GM18511 (cell line): ENCODE measurements around the gene ASB13.

Experiments used
- ATAC-seq: cut with Tn5 transposase; IDR thresholded peaks from one replicate; pipeline ENCODE4 v1.9.1; 2021; ENCODE audit warnings: mild to moderate bottlenecking, moderate library complexity; ENCODE audit not compliant: unreplicated experiment

The ASB13 gene

DNA sequence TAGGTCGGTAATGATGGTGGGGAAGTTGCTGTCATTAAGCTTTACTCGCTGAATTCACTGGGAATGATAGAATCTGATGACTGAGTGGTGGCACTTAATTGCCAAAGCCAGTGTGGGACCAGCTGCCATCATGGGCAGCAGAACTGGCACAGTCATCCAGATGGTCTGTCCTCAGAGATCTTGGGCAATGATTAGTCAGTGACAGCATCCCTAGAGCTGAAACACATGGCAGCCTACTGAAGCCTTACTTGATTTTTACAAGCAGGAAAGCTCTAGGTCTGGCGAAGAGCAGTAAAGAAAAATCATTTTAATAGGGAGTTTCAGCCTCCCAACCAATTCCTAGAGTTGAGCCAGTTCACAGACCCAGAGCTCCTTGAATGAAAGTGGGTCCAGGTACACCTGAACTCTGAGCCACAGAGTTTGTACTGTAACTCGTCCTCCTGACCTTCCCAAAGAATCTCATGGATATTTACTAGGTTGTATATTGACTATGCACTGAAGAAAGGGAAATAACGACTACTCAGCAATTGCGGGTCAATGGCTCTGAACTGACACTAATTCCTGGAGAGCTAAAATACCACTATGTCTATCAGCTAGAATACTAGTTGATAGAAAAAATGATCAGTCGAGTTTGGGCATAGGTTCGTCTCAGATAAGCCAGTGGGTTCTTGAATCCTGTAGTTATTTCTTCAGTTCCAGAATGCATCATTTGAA lies 4.4 kb upstream of the ASB13 start:
- ATAC-seq: no peak

DNA sequence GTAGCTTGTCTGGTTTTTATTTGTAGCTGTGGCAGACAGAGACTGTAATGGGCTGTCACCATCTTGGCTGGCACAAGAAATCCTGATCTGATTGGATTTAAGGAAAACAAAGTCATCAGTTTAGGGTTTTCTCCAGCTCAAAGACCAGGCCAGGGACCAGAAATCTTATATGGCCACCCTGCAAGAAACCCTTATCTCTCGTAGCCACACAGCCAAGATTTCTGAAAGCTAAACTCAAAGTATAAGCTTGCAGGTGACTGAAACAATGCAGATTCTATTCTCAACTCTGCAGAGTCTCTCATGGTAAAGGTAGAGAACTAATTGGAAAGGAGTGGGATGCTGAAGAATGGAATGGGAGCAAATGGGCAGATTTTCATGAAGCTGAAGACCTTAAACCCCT lies 3.2 kb upstream of the ASB13 start:
- ATAC-seq: no peak

DNA sequence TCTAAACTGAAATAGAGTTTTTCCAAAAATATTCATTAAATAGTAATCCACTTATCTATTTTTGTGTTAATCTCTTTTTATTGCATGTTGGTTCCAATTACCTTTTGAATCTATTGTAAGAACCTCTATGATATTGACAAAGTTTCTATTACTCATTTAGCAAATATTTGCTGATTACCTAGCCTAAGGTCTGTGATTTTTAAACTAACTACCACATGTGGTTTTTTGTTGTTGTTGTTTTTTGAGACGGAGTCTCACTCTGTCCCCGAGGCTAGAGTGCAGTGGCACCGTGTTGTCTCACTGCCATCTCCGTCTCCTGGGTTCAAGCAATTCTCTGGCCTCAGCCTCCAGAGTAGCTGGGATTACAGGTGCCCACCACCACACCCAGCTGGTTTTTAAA lies 2.0 kb upstream of the ASB13 start:
- ATAC-seq: no peak

DNA sequence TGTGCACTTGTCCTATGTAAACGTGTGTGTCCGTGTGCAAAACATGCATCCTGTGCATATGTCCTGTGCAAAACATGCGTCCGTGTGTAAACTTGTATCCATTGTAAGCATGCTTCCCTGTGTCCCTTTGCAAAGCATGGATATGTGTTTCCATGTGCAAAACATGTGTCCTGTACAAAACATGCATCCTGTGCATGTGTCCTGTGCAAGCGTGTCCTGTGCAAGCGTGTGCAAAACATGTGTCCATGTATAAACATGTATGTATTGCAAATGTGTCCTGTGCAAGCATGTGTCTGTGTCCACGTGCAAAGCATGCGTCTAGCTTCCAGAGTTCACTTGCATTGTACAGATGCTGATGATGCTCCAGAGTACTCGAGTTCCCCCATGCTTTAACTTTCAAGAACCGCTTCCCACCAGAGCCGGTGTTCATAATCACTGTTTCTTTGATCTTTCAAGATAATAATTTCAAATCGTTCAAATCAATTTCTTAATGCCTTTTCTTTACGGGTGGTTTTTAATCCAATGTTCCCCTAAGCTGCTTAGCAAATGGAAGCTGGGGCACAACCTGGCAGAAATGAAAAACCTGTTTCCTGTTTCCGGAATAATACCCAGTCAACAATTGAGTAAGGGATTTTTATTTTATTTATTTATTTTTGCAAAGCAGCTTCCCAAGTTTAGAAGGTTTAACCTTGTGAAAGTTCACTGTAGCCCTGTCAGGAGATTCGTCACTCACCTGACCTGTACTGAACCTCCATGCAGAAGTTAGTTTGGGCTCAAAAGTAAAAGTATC lies 641 bp upstream of the ASB13 start:
- no peak for ATAC-seq

DNA sequence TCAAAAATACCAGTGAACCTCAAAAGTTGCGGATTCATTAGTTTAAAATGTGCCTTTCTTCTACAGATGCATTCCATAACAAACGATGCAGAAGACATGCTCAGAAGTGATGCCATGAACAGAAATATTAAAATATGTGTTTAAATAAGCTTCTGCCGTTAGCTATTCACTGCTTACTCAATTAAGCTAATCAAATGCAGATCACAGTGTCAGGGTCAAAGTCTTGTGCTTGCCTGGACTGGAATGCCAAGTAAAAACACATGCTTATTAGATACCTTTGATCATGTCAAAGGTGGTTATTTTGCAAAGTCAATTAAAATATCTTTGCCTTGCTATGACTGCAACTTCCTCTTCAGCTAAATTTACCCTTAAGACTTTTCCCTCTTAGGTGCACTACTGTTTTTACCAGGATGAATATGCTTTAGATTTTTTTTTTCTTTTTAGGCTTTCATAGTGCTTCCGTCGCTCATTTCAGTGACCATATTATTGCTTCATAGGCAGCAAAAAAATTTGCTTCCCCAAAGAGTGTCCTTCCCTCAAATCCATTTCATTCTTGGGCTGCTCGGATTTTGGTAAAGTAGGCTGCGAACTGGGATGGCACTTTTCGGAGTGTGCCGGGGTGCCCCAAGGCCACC lies 905 bp downstream of the ASB13 start:
- no peak for ATAC-seq

DNA sequence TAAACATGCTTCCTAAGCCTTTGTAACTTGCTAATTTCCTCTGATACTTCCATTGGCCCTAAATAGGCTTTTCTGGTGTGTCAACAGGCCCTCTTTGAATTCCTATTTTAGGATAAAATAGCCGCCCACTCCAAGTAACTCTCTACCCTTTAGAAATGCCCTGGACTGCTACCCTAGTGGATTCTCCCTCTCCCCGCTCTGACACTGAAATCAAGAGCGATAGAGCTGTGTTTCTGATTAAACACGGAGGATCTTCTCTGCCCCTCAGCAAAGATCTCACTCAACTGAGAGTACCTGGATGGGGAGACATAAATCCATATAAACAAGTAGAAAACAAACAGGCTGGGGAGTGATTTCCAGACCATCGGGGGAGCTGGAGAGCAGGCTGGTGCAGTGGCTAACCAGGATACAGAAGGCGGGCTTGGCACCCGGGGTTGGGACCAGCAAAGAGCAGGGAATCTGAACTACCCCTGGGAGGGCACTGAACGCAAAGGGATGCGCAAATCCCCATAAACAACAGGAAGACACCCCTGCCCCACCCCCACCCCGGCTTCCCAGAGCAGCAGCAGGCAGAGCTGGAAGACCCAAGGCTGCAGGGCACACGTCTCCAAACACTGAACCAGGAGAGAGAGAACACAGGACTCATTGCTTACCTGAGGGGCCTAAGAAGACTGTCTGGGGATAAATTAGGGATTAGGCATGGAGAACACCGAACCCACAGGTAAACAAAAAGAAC lies 2.5 kb downstream of the ASB13 start:
- no peak for ATAC-seq

DNA sequence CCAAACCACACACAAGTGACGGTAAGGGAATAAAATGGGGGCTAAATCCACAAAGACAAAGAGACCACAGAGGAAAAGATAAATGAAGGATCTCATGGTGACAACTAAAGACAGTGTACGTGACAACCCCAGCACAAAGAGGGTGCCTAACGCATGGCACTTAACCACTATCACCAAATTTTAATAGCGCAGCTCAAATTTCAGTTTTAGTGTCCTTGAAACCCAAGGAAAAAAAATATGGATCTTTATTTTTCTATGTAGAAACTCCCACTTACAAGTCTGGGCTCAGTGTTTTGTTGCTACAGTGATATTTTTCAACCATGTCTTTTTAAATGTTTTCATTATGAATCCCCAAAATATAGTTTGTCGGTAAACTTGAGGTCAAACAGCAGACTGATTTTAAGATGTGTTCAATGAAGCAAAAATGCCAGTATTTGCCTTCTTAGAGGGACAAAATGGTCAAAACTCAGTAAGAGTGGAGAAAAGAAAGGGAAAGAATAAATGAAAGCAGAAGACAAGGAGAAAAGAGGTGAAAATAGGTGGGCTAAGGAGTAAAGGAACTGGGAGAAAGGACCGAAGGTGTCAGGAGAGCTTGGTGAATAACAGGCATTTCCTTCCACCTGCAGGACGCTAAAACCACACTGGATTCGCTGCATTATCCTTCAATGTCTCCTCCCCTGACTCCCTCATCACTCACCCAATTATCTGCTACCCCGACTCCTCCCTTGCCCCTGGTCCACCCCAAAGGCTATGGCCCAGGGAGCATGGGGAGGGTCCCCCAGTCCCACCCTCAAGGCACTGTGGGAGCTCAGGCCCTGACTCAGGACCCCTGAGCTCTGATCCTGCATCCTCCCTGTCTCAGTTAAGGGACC lies 3.5 kb downstream of the ASB13 start:
- no peak for ATAC-seq

DNA sequence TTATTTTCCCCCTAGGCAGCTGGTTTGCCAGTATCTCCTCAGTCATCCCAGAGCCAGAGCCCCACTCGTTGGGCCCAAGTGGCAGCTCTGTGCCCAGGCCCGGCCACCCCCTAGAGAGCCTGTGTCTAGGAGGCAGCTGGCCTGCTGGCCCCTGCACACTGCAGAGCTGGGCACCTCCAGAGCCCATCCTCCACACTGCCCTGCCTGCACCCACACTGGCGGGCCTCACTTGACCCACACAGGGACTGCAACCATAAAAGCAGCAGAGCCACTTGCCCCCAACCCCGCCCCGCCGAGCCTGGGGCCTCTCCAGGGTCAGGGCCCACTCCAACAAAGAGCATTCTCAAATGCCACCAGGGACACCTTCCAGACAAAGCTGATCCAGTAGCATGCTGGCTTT lies 5.4 kb downstream of the ASB13 start:
- no peak for ATAC-seq

DNA sequence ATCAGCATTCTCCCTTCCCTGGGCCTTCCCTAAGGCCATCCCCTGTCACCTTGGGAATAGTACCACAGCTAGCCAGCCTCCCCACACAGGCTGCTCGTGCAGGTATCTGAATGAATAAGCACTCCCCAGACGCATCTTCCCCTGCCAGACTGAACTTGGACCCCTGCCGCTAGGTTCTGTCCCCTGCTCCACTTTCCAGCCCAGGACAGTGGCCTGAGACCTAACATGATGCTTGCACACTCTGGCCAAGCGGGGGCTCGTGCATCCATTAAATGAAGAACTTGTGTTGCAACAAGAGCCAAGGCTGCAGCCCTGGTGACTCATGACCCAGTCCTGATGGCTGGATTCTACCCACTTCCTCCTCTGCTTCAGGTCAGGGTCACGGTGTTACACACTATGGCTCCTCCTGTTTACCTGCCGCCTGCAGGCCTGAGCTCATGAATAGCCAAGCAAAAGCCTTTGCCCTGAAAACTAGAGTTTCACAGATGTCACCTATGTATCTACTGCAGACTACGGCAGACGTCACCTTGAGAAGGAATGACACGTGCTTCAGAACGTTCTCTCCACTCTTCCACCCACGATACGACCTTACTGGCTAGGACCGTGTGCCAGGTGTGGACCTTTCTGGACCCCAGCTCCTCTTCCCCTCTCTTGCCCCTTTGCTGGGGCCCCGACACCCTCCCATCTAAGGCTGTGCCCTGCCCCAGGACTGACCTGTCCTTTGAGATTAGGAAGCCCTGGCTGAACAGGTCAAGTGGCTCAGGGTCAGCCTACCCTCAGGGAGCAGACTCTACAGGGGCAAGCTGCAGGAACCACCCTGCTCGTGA lies 6.5 kb downstream of the ASB13 start:
- ATAC-seq: peak; percentile 81

DNA sequence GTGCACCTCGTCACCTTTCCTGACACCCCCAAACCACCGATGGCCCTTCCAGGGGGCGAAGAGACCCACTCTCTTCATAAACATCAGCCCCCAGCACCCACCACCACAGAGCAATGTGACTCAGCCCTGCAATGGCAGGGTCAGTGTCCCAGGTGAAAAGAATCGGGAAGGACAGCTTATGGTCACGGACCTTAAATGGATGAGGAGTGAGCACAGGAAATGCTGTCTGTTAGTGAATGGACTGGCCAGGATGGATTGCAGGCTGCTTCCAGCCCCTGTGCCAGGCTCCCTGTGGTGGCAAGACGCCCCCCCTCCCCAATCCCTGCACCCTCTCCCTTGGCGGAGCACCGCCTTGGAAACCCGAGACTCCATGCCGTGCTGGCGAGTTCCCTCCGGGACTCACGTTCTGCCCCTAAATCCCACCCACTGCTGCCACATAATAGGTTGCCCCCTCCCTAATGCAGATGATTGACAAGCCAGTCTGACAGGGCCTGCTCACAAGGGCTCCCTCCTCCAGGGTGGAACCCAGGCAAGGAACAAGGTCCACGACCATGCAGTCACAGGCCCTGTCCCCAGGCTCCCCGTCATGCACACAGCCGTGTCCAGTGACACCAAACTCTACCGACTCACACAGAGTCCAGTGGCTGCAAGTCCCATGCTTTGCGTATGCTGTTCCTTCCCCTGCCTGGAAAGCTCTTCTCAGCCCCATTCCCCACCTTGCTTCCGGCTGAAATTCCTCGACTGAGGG lies 7.3 kb downstream of the ASB13 start:
- ATAC-seq: no peak

DNA sequence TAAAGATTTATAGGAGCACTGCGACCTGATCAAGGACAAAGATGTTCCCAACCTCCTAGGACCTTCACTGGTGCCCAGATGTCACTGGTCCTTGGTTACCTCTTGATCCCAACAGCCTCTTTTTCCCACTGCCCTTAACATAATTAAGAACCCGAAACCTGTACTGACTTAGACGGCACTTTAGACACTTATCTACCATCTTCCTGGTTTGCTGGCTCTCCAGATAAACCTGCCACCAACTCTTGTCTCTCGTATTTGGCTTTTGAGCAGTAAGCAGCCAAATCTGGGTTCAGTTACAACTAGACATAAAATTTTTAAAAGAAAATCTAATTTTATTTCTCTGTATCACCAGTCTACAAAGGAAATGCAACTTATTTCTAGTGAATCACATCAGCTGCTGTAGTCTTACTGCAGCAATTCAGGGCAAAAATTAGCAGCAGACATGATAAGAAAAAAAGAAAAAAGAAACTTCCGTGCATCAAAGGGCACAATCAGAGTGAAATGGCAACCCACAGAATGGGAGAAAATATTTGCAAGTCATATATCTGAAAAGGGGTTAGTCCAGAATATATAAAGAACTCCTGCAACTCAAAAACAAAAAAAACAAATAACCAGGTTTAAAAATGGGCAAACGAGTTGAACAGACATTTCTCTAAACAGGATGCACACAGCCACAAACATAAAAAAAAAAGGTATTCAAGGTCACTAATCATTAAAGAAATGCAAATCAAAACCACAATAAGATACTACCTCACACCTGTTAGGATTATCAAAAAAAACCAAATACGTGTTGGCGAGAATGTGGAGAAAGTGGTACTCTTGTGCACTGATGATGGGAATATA lies 9.4 kb downstream of the ASB13 start:
- ATAC-seq: no peak

DNA sequence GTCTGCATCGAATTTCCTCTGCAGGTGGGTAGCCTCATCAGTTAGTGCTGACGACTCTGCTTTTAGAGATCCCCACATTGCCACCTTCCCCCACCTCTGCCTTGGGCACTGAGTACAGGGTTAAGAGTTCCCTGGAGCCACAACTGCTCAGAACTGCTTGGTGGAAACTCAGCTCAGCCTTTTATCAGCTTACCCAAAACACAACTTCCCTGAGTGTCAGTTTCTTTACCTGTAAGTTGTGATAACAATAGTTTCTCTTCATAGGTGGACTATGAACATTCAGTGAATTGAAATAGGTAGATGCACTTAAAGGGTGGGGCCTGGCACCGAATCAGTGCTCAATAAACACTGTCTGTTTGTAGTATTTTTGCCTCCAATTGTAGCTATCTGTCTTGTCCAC lies 11.3 kb downstream of the ASB13 start:
- ATAC-seq: no peak

DNA sequence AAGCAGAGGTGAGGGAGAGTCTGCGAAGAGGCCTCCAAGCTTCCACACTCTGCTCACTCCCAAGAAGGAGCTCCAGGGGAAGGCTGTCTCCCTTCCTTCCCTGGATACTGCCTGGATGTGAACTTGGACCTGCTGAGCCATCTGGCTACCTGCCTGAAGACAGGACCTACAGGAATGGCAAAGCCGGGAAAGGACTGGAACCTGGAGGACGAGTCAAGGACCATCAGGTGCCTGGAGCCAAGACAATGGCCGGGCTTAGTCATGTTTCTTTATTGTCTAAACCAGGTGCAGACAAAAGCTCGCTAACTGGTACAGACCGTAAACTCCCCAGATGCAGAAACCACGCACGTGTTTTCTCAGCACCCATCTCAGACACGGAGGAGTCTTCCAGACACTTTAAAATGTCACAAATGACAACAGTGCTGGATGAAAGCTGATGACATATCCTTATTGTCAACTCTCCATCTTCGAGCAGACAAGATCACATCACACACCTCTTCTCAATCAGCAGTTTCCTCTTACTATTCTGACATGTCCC lies 12.1 kb downstream of the ASB13 start:
- ATAC-seq: no peak

DNA sequence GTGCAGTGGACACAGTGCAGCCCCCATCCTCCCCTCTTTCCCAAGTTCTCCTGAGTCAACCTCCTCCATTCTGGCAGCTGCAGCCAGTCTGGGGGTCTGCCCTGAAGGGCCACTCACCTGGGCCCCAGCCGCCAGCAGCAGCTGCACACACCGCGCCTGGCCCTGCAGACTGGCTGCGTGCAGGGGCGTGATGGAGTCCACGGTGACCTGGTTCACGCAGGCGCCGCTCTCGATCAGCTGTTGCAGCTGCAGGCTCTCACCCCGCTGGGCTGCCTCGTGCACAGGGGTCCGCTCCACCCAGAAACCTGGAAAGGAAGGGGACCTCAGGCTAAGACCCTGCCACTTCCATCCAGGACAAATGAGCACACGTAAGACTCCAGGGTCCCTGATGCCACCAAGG lies 13.6 kb downstream of the ASB13 start:
- no peak for ATAC-seq

DNA sequence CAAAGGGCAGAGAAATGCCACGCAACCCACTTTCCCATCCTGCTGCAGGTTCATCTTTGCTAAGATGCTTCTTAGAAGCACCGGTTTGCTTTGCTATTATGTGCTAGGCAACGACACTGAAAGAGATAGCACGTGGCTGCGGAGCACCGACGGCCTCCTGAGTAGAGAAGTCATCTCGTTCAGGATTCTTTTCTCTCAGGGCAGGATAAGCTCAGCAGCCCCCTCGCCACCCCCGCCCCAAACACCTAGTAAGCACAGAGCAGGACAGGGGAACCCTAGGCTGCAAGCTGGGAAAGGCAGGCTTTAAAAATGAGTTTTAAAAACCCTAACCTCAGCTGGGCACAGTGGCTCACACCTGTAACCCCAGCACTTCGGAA lies 15.0 kb downstream of the ASB13 start:
- no peak for ATAC-seq

DNA sequence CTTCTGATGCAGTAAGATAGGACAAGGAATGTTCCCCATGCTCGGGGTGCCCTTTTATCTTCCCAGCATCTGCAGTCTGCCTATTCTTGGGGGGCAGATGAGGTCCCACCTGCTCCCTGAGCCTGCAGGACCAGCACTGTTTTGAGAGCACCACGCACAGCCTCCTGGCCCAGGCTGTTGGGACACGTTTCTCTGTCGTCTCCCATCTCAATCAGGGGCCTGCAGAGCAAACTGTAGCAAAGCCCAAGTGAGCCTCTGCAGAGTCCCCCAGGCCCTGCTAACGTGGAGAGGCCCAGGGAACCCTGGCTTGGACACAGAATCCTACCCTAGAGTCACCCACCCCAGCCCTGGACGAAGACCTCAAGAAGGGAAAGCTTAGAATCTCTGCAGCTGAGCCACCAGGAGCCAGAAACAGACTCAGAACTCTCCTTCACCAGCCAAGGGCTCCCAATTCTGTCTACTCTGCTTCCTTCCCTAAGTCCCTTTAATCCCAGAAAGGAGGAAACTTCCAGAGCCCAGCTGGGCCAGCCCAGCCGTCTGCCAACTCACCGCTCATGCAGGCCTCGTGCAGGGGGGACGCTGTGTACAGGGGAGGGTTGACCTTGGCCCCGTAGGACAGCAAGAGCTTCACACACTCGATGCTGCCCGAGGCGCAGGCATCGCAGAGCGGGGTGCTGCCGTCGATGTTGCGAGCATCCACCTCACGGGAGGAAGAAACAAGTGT lies 15.6 kb downstream of the ASB13 start:
- ATAC-seq: no peak

DNA sequence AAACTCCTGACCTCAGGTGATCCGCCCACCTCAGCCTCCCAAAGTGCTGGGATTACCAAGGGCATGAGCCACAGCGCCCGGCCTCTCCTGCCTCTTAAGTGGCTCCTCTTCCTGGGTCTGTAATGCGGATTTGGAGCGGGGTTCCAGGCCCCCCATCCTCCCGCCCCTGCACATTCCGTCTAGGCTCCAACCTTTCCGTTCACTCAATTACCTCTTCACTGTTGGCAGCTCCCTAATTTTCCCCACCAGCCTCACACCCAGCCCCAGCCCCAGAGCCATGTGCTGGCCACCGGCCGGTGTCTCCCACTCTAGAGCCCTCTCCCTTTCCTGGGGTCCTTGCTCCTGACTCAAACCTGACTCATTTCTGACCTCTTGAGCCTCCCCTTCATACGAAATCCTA lies 16.6 kb downstream of the ASB13 start:
- ATAC-seq: no peak
